Liver (tissue), 9 donors: ENCODE results near the gene PGA3. TPM values are rescaled to one million over a fixed set of nuclear protein-coding genes. Genes with fewer than 3 reads are reported as not detected.

ENCODE experiments used
- DNase-seq: peaks from one replicate; pipeline ENCODE4 v3.0.0-alpha.2; 2017; ENCODE audit warnings: low spot score
- H3K27ac ChIP-seq, 2 donors: one replicate each; pipeline ENCODE4 v1.7.0; 2013; ENCODE audit warnings: inconsistent platforms in 2 of 2, low read length in 2 of 2, control low read depth in 1 of 2, low read depth in 1 of 2, mild to moderate bottlenecking in 1 of 2
- H3K27me3 ChIP-seq, 4 donors: one replicate each; pipeline versions ENCODE4 v1.6.1 to v1.7.0; 2013; ENCODE audit warnings: low read length in 3 of 4, inconsistent platforms in 1 of 4, mild to moderate bottlenecking in 1 of 4, moderate library complexity in 1 of 4; ENCODE audit not compliant: control insufficient read depth in 4 of 4, insufficient read depth in 4 of 4
- H3K36me3 ChIP-seq, 4 donors: one replicate each; pipeline versions ENCODE4 v1.6.1 to v1.7.0; 2013; ENCODE audit warnings: low read length in 3 of 4, mild to moderate bottlenecking in 3 of 4, low read depth in 1 of 4, moderate library complexity in 1 of 4; ENCODE audit not compliant: control insufficient read depth in 4 of 4, insufficient read depth in 3 of 4
- H3K4me1 ChIP-seq, 4 donors: one replicate each; pipeline versions ENCODE4 v1.6.1 to v1.7.0; 2013; ENCODE audit warnings: low read length in 3 of 4, mild to moderate bottlenecking in 3 of 4, moderate library complexity in 1 of 4; ENCODE audit not compliant: control insufficient read depth in 4 of 4, insufficient read depth in 4 of 4
- H3K4me3 ChIP-seq, 3 donors: one replicate each; pipeline versions ENCODE4 v1.6.1 to v1.7.0; 2013; ENCODE audit warnings: low read length in 3 of 3, control low read depth in 1 of 3, low read depth in 1 of 3, mild to moderate bottlenecking in 1 of 3
- H3K9ac ChIP-seq, 2 donors: one replicate each; pipeline ENCODE4 v1.7.0; 2013; ENCODE audit warnings: low read length in 2 of 2, mild to moderate bottlenecking in 2 of 2, moderate library complexity in 2 of 2, control low read depth in 1 of 2, low read depth in 1 of 2
- H3K9me3 ChIP-seq, 4 donors: one replicate each; pipeline versions ENCODE4 v1.6.1 to v1.7.0; 2013; ENCODE audit warnings: low read length in 3 of 4; ENCODE audit not compliant: control insufficient read depth in 4 of 4
- ATF3 ChIP-seq: IDR thresholded peaks from 2 replicates; pipeline ENCODE4 v1.6.1; 2016; ENCODE audit warnings: antibody characterized with exemption
- CTCF ChIP-seq: fragments of 150-350 bp; IDR thresholded peaks from 2 replicates; pipeline ENCODE4 v1.5.1; 2017; ENCODE audit warnings: improper control_type of control experiment, low read depth, low read length; ENCODE audit not compliant: missing input control
- EGR1 ChIP-seq, 2 donors: IDR thresholded peaks; 2 replicates each; pipeline ENCODE4 v1.6.1; 2016 to 2018; ENCODE audit warnings: antibody characterized with exemption in 2 of 2, low read depth in 2 of 2
- FOXA1 ChIP-seq: IDR thresholded peaks from 2 replicates; pipeline ENCODE4 v1.6.1; 2016; ENCODE audit warnings: antibody characterized with exemption
- FOXA2 ChIP-seq: IDR thresholded peaks from 2 replicates; pipeline ENCODE4 v1.6.1; 2016; ENCODE audit warnings: antibody characterized with exemption
- GABPA ChIP-seq, 2 donors: IDR thresholded peaks in 1 of 2; conservative IDR thresholded peaks in 1 of 2; 2 replicates each; pipeline ENCODE4 v1.6.1; 2016; ENCODE audit warnings: antibody characterized with exemption in 2 of 2, mild to moderate bottlenecking in 1 of 2, moderate library complexity in 1 of 2
- HNF4G ChIP-seq: IDR thresholded peaks from 2 replicates; pipeline ENCODE4 v1.6.1; 2016; ENCODE audit warnings: antibody characterized with exemption
- JUND ChIP-seq, 2 donors: IDR thresholded peaks; 2 replicates each; pipeline ENCODE4 v1.6.1; 2016; ENCODE audit warnings: antibody characterized with exemption in 2 of 2
- NR2F2 ChIP-seq: IDR thresholded peaks from 2 replicates; pipeline ENCODE4 v1.6.1; 2016; ENCODE audit warnings: antibody characterized with exemption
- RAD21 ChIP-seq, 2 donors: IDR thresholded peaks; 2 replicates each; pipeline ENCODE4 v1.6.1; 2016; ENCODE audit warnings: antibody characterized with exemption in 2 of 2, mild to moderate bottlenecking in 2 of 2
- REST ChIP-seq: IDR thresholded peaks from 2 replicates; pipeline ENCODE4 v1.6.1; 2016; ENCODE audit warnings: antibody characterized with exemption, mild to moderate bottlenecking
- RXRA ChIP-seq, 2 donors: IDR thresholded peaks; 2 replicates each; pipeline ENCODE4 v1.6.1; 2017 to 2018; ENCODE audit warnings: antibody characterized with exemption in 2 of 2, mild to moderate bottlenecking in 1 of 2
- SP1 ChIP-seq: IDR thresholded peaks from 2 replicates; pipeline ENCODE4 v1.6.1; 2018; ENCODE audit warnings: antibody characterized with exemption, mild to moderate bottlenecking
- TAF1 ChIP-seq: conservative IDR thresholded peaks from 2 replicates; pipeline ENCODE4 v1.6.1; 2016; ENCODE audit warnings: antibody characterized with exemption, mild to moderate bottlenecking
- YY1 ChIP-seq: IDR thresholded peaks from 2 replicates; pipeline ENCODE4 v1.6.1; 2016; ENCODE audit warnings: antibody characterized with exemption, mild to moderate bottlenecking
- ZBTB33 ChIP-seq: IDR thresholded peaks from 2 replicates; pipeline ENCODE4 v1.6.1; 2016; ENCODE audit warnings: antibody characterized with exemption
- WGBS: extraction: QIAGEN DNeasy Blood & Tissue Kit; methylation state at CpG from one replicate; pipeline ENCODE4 v1.1.7; 2013; 5-methylcytosine and 5-hydroxymethylcytosine counted together
- polyA plus RNA-seq, 2 donors: library from polyadenylated mRNA; stranded (reverse) in 1 of 2; unstranded in 1 of 2; fragments of 200-250 nt in 1 of 2; fragments of >200 nt in 1 of 2; fragmentation: Nextera tagmentation in 1 of 2; extraction: Ambion mirVana in 1 of 2; gene quantifications; one replicate each; pipeline versions ENCODE4 v1.2.1 to v1.2.3, GENCODE V29; 2013 to 2015
- total RNA-seq, 2 donors: library from RNA; depleted of rRNA; stranded (reverse); fragments of >200 nt; gene quantifications; one replicate each; pipeline ENCODE4 v1.2.3, GENCODE V29; 2014
- TF ChIP-seq, protein P1 (sequence below): IDR thresholded peaks from 2 replicates; pipeline ENCODE4 v1.6.1; 2016; ENCODE audit warnings: antibody characterized with exemption
- donor health status: healthy.
- donor health status: healthy.
- donor health status: healthy.
- donor health status: healthy.
- donor health status: healthy.

Gene PGA3
- total and polyA plus RNA-seq, 4 donors = 0.25 to 0.56 (median 0.54) TPM; not detected in 1

DNA sequence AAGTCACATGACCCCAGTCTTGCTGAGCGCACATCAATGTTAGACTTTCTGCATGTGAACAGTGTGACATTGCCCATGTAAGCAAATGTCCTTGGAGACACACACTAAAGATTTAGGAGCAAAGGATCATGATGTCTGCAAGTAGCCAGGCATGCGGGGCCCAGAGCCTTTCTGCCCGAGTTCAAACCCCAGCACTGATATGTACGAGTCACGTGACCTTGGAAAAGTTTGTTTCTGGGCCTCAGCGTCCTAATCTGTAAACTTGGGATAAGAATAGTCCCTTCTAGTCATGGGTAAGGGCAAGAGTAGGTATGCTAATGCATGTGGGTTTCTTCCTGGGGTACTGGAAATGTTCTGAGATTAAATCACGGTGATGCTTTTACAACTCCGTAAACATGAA is 16.8 kb upstream of the PGA3 start:
- WGBS = 83% methylated on average over 8 of the region's 8 CpGs

More for the DNA sequence above, 16.8 kb upstream of the PGA3 start:
- no peak for TF ChIP-seq YY1
- no peak for TF ChIP-seq JUND (IDR thresholded peaks at IDR 0.05)
- no peak for TF ChIP-seq FOXA2
- TF ChIP-seq FOXA1 = no peak
- no peak for TF ChIP-seq CTCF
- no peak for TF ChIP-seq SP1
- no peak for TF ChIP-seq EGR1 (IDR thresholded peaks at IDR 0.05; ENCODE audit: low read depth in 2 of 2)
- TF ChIP-seq, protein P1, sequence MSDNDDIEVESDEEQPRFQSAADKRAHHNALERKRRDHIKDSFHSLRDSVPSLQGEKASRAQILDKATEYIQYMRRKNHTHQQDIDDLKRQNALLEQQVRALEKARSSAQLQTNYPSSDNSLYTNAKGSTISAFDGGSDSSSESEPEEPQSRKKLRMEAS = no peak
- TF ChIP-seq RAD21 (IDR thresholded peaks at IDR 0.05) = no peak
- TF ChIP-seq TAF1 = no peak
- TF ChIP-seq NR2F2 = no peak
- no peak for TF ChIP-seq ZBTB33
- no peak for TF ChIP-seq HNF4G
- no peak for TF ChIP-seq GABPA (IDR thresholded peaks at IDR 0.05 in 1 of 2, conservative IDR thresholded peaks at IDR 0.05 in 1 of 2)
- no peak for TF ChIP-seq ATF3
- no peak for TF ChIP-seq REST
- TF ChIP-seq RXRA (IDR thresholded peaks at IDR 0.05) = no peak
- DNase-seq = no peak
- no peak overlapping the region for H3K27ac ChIP-seq
- no peaks in the 10 kb centered on the region for H3K27me3 ChIP-seq
- H3K9ac ChIP-seq = no peak overlapping the region
- no peaks in the 10 kb centered on the region for H3K9me3 ChIP-seq
- H3K4me1 ChIP-seq = no peaks in the 10 kb centered on the region
- H3K4me3 ChIP-seq = no peak overlapping the region
- no peaks in the 10 kb centered on the region for H3K36me3 ChIP-seq
